ENCODE data around the gene VPS26C. TPM values are rescaled to one million over a fixed set of nuclear protein-coding genes. Genes with fewer than 3 reads are reported as not detected.

The VPS26C gene
- total and polyA plus RNA-seq, 2 of the 8 experiments (the other 6 are each of a cell fraction or from before 2014, with no cell fraction given): 43.5 to 71.6 TPM

DNA sequence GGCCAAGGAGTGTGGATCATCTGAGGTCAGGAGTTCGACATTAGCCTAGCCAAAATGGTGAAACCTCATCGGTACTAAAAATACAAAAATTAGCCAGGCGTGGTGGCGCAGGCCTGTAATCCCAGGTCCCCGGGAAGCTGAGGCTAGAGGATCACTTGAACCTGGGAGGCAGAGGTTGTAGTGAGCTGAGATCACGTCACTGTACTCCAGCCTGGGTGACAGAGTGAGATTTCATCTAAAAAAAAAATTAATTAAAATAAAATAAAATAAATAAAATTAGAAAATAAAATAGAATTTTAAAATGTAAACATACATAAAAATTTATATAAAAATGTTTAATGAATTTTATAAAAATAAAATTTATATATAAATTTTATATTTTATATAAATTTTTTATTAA is 5.8 kb upstream of the VPS26C start:
- POLR2A ChIA-PET (ENCODE audit: partially characterized antibody): interaction anchor here (1.8 kb wide), 1 partner anchor 16 kb away, joined by 5 read pairs; no protein-coding TSS in a partner anchor
- Histone ChIP-seq H3K79me2 (ENCODE audit: control insufficient read depth in 1 of 2, insufficient read depth in 2 of 2, low read length in 2 of 2) (peaks cover 0 to 6% of the 10 kb centered on the region in 2 experiments; a peak in 2 of 4 replicates), H3K18ac (ENCODE audit: extremely low read depth, low read length) (no peak overlapping the region; the same call in 1 of the 2 replicates), H4K8ac (ENCODE audit: extremely low read depth, insufficient read depth, low read length) (no peak overlapping the region), H3K56ac (replicated peaks; ENCODE audit: insufficient read length, low read depth, low read length) (no peak overlapping the region), H3K4ac (replicated peaks; ENCODE audit: insufficient read length, low read depth, low read length) (no peak overlapping the region), H3K4me3 (ENCODE audit: extremely low read depth in 1 of 4, insufficient read depth in 2 of 4, low read depth in 3 of 4, low read length in 4 of 4) (no peak overlapping the region), H3K9ac (replicated peaks in 1 of 4; ENCODE audit: extremely low read depth in 1 of 4, low read depth in 3 of 4, low read length in 3 of 4) (no peak overlapping the region), H3K27me3 (replicated peaks in 1 of 4; ENCODE audit: control insufficient read depth in 3 of 4, extremely low read depth in 1 of 4, insufficient read depth in 3 of 4, low read length in 3 of 4) (no peaks in the 10 kb centered on the region), H3K23ac (ENCODE audit: insufficient read length) (no peak overlapping the region), H2BK5ac (ENCODE audit: low read depth, low read length) (no peak overlapping the region), H2AK5ac (ENCODE audit: low read depth, low read length) (no peak overlapping the region), H2BK20ac (ENCODE audit: low read length) (no peak overlapping the region), H3K27ac (ENCODE audit: low read depth, low read length) (no peak overlapping the region), H3K9me3 (ENCODE audit: insufficient read depth in 2 of 2, low read depth in 1 of 2, low read length in 1 of 2) (no peaks in the 10 kb centered on the region; a peak in 1 of 4 replicates), H2BK12ac (ENCODE audit: low read depth, low read length) (no peak overlapping the region; the same call in 1 of the 2 replicates), H4K20me1 (replicated peaks in 1 of 2; ENCODE audit: control insufficient read depth in 1 of 2, insufficient read depth in 2 of 2, low read length in 2 of 2) (no peaks in the 10 kb centered on the region), H3K4me1 (replicated peaks in 1 of 4; ENCODE audit: control insufficient read depth in 3 of 4, insufficient read depth in 4 of 4, low read length in 3 of 4) (peaks cover 3 to 8% (median 5%) of the 10 kb centered on the region in 4 experiments; a peak in 4 of 7 replicates), H2BK120ac (replicated peaks; ENCODE audit: low read depth, low read length) (no peak overlapping the region), H4K5ac (ENCODE audit: insufficient read length, low read depth, low read length) (no peak overlapping the region), H2BK15ac (ENCODE audit: low read length) (no peak overlapping the region), H3K36me3 (ENCODE audit: control insufficient read depth in 2 of 4, insufficient read depth in 4 of 4, low read length in 3 of 4) (no peaks in the 10 kb centered on the region), H3K14ac (ENCODE audit: insufficient read length) (no peak overlapping the region), H3K4me2 (ENCODE audit: insufficient read depth in 1 of 2, low read depth in 2 of 2, low read length in 2 of 2) (0 out of 4 replicates have a peak overlapping the region, but pooled peaks of 1 of the 2 experiments have one; percentile 40), H2AFZ (ENCODE audit: low read length) (no peak overlapping the region), H3K79me1 (ENCODE audit: low read depth, low read length) (no peaks in the 10 kb centered on the region), H4K91ac (replicated peaks; ENCODE audit: insufficient read length, low read length) (no peak overlapping the region), H3K23me2 (ENCODE audit: low read depth, low read length) (no peaks in the 10 kb centered on the region)
- TF ChIP-seq TEAD4 (IDR thresholded peaks at IDR 0.05; ENCODE audit: low read depth, low read length): no peak
- no peak for TF ChIP-seq CTBP2 (IDR thresholded peaks at IDR 0.05; ENCODE audit: borderline replicate concordance, insufficient read depth, insufficient read length, low read length)
- TF ChIP-seq KDM1A (IDR thresholded peaks at IDR 0.05; ENCODE audit: borderline replicate concordance, low read length): no peak
- no peak for TF ChIP-seq E2F6 (IDR thresholded peaks at IDR 0.05)
- TF ChIP-seq CBX5 (IDR thresholded peaks at IDR 0.05; ENCODE audit: low read depth, low read length): no peak
- no peak for TF ChIP-seq BRCA1 (IDR thresholded peaks at IDR 0.05; ENCODE audit: low read depth, low read length)
- no peak for TF ChIP-seq ASH2L (IDR thresholded peaks at IDR 0.05; ENCODE audit: low read length)
- TF ChIP-seq SUZ12 (IDR thresholded peaks at IDR 0.05; ENCODE audit: low read length): no peak
- TF ChIP-seq CHD2 (IDR thresholded peaks at IDR 0.05; ENCODE audit: low read length): no peak
- no peak for TF ChIP-seq CREB1 (IDR thresholded peaks at IDR 0.05)
- no peak for TF ChIP-seq SP2 (IDR thresholded peaks at IDR 0.05; ENCODE audit: low read length)
- TF ChIP-seq TCF12 (IDR thresholded peaks at IDR 0.05; ENCODE audit: low read depth, low read length): no peak
- CTCF ChIA-PET (ENCODE audit: partially characterized antibody): no interaction called here
- no peak for DNase-seq (ENCODE audit: low read depth in 1 of 2, low spot score in 2 of 2)
- WGBS, 2 experiments (ENCODE audit: extremely low coverage in 1 of 2, insufficient coverage in 1 of 2, insufficient read length in 1 of 2, insufficient replicate concordance in 2 of 2, low coverage in 1 of 2, low lambda C conversion rate in 2 of 2, missing lambda C conversion rate in 1 of 2): 94% methylated on average over 6 of the region's 6 CpGs; no CpG with 5 or more reads in 1 of the 2 experiments
- FAIRE-seq: no peak
